ENCODE results near the gene CFAP92. TPM values are rescaled to one million over a fixed set of nuclear protein-coding genes. Genes with fewer than 3 reads are reported as not detected.

Gene CFAP92
- polyA plus RNA-seq, 4 donors: 1.1 to 2.0 (median 1.6) TPM

DNA sequence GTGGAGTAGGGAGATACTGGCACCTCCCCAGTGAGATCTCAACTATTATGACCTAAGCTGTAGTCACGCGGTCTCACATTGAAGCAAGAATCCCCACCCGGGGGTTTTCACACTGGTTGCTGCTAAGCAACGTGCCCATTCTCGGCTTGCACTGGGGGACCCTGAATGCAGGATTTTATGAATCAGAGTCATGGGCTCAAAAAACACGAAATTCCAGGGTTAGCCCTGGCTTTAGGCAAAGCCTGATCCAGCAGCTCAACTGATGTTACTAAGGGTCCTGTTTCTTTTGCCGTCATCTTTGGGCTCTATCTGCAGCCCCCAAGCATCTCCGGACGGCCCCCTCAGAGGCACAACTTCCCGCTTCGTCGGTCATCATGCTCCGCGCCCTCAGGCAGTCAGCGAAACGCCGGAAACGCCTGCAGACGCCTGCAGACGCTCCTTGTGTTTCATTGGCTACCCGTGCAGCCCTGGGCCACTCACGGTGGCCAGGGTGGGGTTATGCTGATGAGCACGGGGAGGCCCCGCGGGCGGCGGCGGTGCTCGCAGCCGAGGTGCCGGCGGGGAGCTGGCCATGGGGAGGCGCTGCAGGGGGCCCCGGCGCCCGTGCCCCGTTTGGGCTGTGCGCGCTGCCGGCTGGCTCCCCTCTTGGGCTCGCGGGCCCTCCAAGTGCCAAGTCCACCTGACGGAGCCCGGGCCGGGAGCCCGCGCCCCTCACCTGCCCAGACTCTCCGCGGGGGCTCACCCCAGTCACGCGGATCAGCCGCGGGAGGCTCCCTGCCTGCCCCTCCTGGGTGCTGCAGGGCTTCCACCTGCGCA is 33.1 kb upstream of the CFAP92 start:
- DNase-seq (ENCODE audit: low read depth in 4 of 4, low spot score in 2 of 4): peak; percentile 69 to 85 (median 74)

GRCh38 chr3:129025691-129026435 is 32.0 kb upstream of the CFAP92 start:
- DNase-seq (ENCODE audit: low read depth in 4 of 4, low spot score in 2 of 4): no peak

DNA sequence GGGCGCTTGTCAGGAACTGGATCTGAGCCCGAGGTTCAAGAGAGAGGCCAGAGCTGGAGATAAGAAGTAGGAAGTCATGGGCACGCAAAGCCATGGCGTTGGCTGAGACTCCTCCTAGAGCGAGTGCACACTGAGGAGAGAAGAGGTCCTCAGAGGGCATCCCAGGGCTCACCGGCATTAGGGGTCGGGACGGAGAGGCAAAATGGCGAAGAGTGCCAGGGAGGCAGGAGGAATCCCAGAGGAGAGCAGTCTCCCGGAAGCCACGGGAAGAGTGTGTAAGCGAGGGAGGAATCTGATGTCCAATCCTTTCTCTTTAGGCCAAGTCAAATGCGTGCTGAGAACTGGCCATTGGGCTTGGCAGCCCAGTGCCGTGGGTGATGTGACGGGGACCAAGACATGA is 31.2 kb upstream of the CFAP92 start:
- DNase-seq (ENCODE audit: low read depth in 4 of 4, low spot score in 2 of 4): no peak

GRCh38 chr3:129023909-129024308 is 30.0 kb upstream of the CFAP92 start:
- DNase-seq (ENCODE audit: low read depth in 4 of 4, low spot score in 2 of 4): no peak

- DNase-seq (ENCODE audit: low read depth in 4 of 4, low spot score in 2 of 4): no peak
These were observed 29.1 kb upstream of the CFAP92 start for GRCh38 chr3:129023008-129023358.

- peak; percentile 34 to 73 (median 58) for DNase-seq (ENCODE audit: low read depth in 4 of 4, low spot score in 2 of 4)
These were observed 28.5 kb upstream of the CFAP92 start for GRCh38 chr3:129022114-129023007.

GRCh38 chr3:129021140-129021551 is 27.3 kb upstream of the CFAP92 start:
- no peak for DNase-seq (ENCODE audit: low read depth in 4 of 4, low spot score in 2 of 4)

DNA sequence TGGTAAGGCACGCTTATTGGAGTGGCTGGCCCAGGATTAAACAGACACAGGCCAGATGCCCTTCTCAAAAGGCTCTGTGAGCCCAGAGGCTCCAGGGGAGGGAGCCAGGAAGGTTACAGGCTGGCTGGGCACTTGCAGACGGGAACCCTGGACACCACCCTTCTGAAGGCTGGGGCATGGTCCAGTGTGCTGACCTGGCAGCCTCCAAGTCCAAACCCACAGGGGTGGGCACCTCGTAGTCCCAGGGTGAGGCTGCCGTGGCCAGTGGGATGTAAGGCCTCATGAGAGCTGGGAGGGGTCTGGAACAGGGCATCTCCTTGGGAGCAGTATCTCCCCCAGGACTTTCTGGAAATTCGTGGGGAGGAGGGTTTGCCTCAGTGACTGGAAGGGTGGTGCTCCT is 26.8 kb upstream of the CFAP92 start:
- DNase-seq (ENCODE audit: low read depth in 4 of 4, low spot score in 2 of 4): no peak

DNA sequence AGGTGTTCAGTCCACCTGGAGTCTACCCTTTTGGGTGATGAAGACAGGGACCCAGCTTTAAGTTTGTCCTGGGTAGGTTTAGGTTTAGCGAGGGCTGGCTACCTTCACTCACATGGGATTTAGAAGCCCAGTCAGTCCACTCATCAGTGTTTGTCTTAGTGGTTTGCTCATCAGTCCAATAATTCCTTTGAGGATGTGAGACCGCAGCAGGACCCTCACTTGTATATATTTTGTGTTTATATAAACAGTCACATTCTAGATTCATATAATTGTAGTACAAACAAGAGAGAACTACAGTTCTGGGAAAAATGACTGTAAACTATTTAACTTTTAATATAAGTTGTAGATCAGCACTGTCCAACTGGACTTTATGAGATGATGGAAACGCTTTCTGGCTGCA is 25.4 kb upstream of the CFAP92 start:
- no peak for DNase-seq (ENCODE audit: low read depth in 4 of 4, low spot score in 2 of 4)

DNA sequence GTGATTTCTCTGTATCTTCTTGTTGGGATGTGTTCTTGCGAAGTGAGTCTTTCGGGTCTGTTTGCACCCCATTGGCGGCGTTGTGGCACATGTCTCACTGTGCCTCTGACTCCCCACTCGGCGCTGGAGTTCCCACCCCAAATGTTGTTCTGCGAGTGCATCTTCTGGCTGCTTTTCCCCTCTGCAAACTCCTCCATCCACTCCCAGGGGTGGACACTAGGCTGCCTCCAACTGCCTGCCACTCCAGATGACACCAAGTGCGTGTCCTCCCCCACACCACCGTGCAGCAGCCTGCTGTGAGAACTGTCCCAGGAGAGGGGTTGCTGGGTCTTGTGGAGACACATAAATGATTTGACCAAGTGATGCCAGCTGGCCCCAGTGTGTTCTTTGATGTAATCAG is 24.9 kb upstream of the CFAP92 start:
- no peak for DNase-seq (ENCODE audit: low read depth in 4 of 4, low spot score in 2 of 4)

DNA sequence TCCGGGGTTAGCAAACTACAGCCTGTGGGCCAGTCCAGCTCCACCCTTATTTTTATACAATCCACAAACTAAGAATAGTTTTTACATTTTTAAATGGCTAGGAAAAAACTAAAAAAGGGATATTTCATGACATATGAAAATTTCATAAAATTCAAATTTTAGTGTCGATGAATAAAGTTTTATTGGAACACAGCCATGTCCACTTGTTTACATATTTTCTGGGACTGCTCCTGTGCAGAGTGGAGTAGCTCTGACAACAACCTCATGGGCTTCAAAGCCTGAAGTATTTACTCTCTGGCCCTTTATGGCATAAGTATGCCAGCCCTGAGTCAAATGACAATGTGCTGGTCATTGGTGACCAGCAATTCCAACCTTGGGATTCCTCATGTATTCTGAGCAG is 24.4 kb upstream of the CFAP92 start:
- no peak for DNase-seq (ENCODE audit: low read depth in 4 of 4, low spot score in 2 of 4)

- no peak for DNase-seq (ENCODE audit: low read depth in 4 of 4, low spot score in 2 of 4)
These were observed 23.6 kb upstream of the CFAP92 start for GRCh38 chr3:129017484-129017899.

DNA sequence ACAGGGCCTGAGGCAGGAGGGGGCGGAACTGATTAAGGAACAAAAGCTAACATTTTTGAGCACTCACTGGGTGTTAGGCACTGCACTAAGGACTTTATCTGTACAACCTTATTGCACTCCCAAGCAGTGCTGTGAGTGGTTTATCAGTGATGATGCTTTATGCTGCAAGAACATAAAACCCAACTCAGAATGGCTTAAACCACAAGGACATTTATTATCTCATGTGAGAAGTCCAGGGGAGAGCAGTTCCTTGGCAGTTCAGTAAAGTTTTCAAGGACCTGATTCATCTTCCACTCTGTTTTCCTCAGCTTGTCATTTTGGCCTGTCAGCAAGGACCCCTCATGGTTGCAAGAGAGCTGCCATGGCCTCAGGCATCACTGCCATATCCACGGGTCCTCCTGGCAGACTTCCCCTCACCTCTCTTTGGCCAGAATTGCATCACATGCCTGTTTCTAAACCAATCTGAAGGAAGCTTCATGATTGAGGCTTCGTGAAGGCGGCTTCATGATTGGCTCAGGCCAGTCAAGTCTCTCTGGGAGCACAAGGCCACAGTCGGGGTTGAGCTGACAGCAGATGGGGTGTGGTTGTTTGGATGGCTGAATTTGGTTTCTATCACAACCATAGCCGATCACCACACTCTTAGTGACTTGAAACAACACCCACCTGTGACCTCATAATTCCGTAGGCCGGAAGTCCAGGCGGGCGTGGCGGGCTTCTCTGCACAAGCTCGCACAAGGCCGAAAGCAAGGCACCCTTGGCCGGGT is 23.0 kb upstream of the CFAP92 start:
- DNase-seq (ENCODE audit: low read depth in 4 of 4, low spot score in 2 of 4): no peak

DNA sequence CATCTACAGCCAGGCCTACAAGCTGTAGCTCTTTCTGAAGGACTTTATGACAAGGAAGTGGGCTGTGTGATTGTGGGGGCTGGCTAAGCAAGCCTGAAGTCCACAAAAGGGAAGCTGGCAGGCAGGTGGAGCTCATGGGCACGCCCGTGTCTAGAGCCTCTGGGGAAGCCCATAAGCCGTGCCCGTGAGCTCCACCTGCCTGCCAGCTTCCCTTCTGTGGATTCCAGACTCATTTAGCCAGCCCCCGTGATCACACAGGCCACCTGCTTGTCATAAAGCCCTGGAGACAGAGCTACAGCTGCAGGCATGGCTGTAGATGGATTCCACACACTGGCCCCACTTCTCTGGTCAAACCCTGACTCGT is 22.5 kb upstream of the CFAP92 start:
- no peak for DNase-seq (ENCODE audit: low read depth in 4 of 4, low spot score in 2 of 4)

DNA sequence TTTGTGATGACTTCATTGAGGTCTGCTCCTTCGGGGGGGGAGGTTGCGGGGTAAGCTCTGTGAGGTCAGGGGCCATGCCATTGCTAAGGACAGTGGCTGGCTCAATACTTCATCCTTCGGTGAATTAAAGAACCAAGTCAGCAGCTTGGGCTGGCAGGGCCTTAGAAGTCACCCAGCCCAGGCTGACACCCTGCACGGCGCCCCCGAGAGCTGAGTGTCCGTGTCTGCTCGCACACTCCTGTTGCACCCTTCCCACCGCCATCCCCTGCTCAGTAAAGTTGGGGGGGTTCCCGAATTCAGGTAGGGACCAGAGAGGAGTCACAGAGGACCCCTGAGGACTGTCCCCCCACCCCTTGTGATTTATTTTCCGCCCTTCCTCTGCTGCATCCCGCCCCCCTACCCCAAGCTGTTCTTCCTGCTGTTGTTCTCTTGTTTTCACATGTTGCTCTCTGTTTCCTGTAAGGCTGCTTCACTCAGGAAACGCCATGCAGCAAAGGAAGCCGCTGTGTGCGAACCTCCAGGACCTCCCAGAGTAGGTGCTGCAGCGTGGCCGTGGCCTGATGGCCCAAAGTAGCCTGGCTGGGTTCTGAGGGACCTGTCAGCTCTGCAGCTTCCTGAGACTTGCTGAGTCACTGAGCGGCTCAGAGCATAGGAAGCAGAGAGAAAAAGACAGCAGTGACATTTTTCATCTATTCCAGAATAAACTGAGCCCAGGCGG is 21.7 kb upstream of the CFAP92 start:
- no peak for DNase-seq (ENCODE audit: low read depth in 4 of 4, low spot score in 2 of 4)

DNA sequence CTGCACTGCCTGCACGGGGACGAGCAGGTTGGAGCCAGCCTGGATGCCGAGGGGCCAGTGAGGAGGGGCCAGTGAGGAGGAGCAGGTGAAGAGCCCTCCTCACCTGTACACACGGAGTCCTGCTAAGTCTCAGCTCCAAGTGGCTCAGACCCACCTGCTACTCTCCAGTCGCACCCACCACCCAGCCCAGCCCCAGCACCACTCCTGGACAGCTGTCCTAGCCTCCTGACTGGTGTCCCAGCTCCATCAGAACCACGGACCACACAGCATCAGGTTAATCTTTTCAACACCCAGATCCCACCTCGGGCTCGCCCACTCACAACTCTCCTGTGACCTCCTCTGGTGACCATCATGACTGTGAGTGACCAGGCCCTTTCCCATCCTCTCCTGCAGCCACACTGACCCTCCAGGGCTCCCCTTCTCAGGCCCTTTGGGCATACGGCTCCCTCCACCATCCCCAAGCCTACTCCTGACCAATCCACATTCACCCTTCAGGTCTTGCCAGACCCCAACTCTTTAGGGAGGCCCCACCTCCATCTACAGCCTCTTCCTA is 21.0 kb upstream of the CFAP92 start:
- DNase-seq (ENCODE audit: low read depth in 4 of 4, low spot score in 2 of 4): no peak

GRCh38 chr3:129014148-129014547 is 20.3 kb upstream of the CFAP92 start:
- DNase-seq (ENCODE audit: low read depth in 4 of 4, low spot score in 2 of 4): no peak

- DNase-seq (ENCODE audit: low read depth in 4 of 4, low spot score in 2 of 4): no peak
These were observed 19.6 kb upstream of the CFAP92 start for GRCh38 chr3:129013491-129013891.

DNA sequence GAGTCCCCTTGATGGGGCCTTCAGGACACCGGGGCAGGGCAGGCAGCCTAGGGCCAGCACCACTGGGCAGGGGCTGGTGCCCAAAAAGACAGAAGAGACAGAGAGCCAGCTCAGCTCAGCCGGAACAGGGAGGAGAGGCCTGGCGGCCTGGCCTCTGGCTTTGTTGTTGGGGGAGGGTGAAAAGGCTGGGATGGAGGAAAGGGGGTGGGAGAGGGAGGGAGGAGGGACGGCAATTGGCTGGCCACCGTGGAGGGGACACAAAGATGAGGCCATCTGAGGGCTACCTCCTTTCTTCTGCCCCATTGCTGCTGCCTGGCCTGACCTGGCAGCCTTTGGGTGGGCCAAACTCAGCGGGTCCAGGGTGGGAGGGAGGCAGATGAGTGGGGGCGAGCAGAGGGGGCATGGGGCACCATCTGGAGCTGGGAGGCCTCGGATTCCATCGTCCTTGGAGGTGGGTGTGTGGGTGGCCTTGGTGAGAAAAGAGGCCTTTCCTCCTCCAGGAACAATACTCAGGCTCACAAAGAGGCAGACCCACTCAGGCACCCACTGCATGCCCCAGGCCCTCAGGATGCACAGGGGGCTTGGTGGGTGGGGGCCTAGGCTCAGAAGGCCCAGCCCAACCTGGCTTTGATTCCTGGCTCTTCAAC is 16.6 kb upstream of the CFAP92 start:
- DNase-seq (ENCODE audit: low read depth in 4 of 4, low spot score in 2 of 4): no peak
